ENCODE measurements around the gene GRIN2D. TPM values are rescaled to one million over a fixed set of nuclear protein-coding genes. Genes with fewer than 3 reads are reported as not detected.

GRIN2D gene
- total RNA-seq, 2 experiments from 2014 or later = 0.07 TPM

DNA sequence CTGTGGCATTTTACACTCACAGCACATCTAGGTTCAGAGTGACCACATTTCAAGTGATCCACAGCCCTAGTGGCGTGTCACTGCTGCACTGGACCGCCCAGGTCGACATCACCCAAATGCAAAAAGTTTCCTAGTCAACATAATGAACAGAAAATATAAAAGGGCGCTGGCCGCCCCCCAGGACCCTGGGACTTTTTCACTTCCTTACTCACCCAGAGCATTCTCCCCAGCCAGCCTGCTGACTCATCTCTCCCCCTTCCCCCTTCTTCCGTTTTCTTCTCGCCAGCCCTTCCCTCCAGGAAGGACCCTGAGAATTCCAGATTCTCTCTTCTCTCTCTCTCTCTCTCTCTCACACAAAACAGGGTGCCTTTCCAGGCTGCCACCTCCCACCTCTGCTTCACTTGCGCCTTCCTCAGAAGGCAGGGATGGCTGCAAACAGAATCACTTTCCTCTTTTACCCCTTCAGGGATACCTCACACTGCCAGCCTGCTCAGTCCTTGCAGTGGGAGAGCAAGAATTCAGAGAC, 31.3 kb downstream of the GRIN2D start:
- no peaks in the 10 kb centered on the region for H3K36me3 Mint-ChIP-seq
- no peak overlapping the region for H3K4me3 Mint-ChIP-seq
- no peak overlapping the region for H3K27ac Mint-ChIP-seq
- intact Hi-C loops (cut with micrococcal nuclease) = no loop called here
- CTCF ChIA-PET = no interaction called here
- POLR2A ChIA-PET = no interaction called here
- no peak for DNase-seq
- H3K9me3 Mint-ChIP-seq = no peaks in the 10 kb centered on the region
- H3K4me1 Mint-ChIP-seq (ENCODE audit: low read depth) = peaks cover 6% of the 10 kb centered on the region
- H3K27me3 Mint-ChIP-seq = no peaks in the 10 kb centered on the region

DNA sequence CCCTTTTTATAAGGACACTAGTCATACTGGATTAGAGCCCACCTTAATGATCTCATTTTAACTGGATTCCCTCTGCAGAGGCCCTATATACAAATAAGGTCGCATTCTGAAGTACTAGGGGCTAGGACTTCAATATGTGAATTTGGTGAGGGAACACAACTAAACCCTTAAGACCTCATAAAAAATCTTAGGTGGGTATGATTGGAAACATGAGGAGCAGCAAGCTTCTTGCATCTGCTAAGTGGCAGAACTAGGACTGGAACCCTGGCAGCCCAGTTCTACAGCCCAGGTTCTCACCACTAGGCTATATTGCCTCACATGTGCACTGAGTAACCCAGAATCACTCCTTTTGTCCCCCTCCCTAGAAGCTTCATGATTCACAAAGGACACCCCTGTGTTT, 35.2 kb downstream of the GRIN2D start:
- H3K9me3 Mint-ChIP-seq = no peaks in the 10 kb centered on the region
- intact Hi-C loops (cut with micrococcal nuclease) = no loop called here
- no peak for DNase-seq
- peaks cover 6% of the 10 kb centered on the region for H3K4me1 Mint-ChIP-seq (ENCODE audit: low read depth)
- no peaks in the 10 kb centered on the region for H3K36me3 Mint-ChIP-seq
- no peak overlapping the region for H3K4me3 Mint-ChIP-seq
- no peaks in the 10 kb centered on the region for H3K27me3 Mint-ChIP-seq
- CTCF ChIA-PET = no interaction called here
- no peak overlapping the region for H3K27ac Mint-ChIP-seq
- POLR2A ChIA-PET = no interaction called here

DNA sequence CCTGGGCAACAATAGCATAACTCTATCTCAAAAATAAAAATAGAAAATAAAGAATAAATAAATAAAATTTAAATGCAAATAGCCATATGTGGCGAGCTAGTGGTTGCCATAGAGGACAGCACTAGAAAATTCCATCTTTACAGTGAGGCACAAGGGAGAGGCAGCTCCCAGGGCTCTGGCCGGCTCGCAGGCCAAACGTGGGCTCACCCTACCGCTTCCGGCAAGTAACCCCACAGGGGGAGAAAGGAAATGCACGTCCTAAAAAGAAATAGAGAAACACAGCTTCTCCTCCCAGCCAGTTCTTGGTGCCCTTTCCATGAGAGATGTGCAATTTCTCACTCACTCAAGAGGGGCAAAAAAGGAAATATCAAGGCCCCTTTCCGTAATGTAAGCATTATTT, 39.9 kb downstream of the GRIN2D start:
- H3K36me3 Mint-ChIP-seq = no peaks in the 10 kb centered on the region
- H3K9me3 Mint-ChIP-seq = no peaks in the 10 kb centered on the region
- POLR2A ChIA-PET = no interaction called here
- no peak overlapping the region for H3K27ac Mint-ChIP-seq
- no peak overlapping the region for H3K4me3 Mint-ChIP-seq
- no peak for DNase-seq
- CTCF ChIA-PET = interaction anchor here (0.6 to 1.2 kb wide), 3 partner anchors 25 to 409 kb away, joined by 3 to 4 read pairs (median 3); partner anchors contain the start of gene KDELR1
- intact Hi-C loops (cut with micrococcal nuclease) = no loop called here
- no peaks in the 10 kb centered on the region for H3K4me1 Mint-ChIP-seq (ENCODE audit: low read depth)
- peaks cover 4% of the 10 kb centered on the region for H3K27me3 Mint-ChIP-seq

GRCh38 chr19:48436586-48436985, 43.1 kb downstream of the GRIN2D start:
- H3K27me3 Mint-ChIP-seq = peaks cover 9% of the 10 kb centered on the region
- CTCF ChIA-PET = no interaction called here
- H3K36me3 Mint-ChIP-seq = no peaks in the 10 kb centered on the region
- no peaks in the 10 kb centered on the region for H3K4me1 Mint-ChIP-seq (ENCODE audit: low read depth)
- DNase-seq = no peak
- POLR2A ChIA-PET = no interaction called here
- H3K27ac Mint-ChIP-seq = no peak overlapping the region
- no peak overlapping the region for H3K4me3 Mint-ChIP-seq
- intact Hi-C loops (cut with micrococcal nuclease) = no loop called here
- H3K9me3 Mint-ChIP-seq = no peaks in the 10 kb centered on the region

DNA sequence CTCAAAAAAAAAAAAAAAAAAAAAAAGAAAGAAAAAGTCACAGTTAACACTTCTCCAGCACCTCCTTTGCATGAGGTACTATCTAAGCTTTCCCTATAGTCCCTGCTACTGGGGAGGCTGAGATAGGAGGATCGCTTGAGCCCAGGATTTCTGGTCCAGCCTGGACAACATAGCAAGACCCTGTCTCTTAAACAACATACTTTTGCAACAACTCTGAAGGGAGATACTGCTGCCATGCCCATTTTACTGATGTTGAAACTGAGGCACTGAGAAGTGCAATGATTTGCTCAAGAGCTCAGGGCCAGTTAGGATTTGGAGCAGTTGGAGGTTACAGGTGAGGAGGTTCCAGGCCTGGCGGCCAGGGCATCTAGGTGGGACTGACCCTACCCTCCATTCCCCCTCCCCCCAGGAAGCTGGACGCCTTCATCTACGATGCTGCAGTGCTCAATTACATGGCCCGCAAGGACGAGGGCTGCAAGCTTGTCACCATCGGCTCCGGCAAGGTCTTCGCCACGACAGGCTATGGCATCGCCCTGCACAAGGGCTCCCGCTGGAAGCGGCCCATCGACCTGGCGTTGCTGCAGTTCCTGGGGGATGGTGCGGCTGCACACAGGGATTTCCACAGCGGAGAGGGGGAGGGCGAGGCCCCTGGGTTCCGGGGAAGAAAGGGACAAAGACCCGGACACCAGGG, 48.0 kb downstream of the GRIN2D start:
- H3K27ac Mint-ChIP-seq = no peak overlapping the region
- H3K27me3 Mint-ChIP-seq = peaks cover 21% of the 10 kb centered on the region
- CTCF ChIA-PET = no interaction called here
- POLR2A ChIA-PET = no interaction called here
- intact Hi-C loops (cut with micrococcal nuclease) = no loop called here
- peaks cover 14% of the 10 kb centered on the region for H3K4me1 Mint-ChIP-seq (ENCODE audit: low read depth)
- peaks cover 2% of the 10 kb centered on the region for H3K36me3 Mint-ChIP-seq
- no peaks in the 10 kb centered on the region for H3K9me3 Mint-ChIP-seq
- peak overlapping the region; percentile 9 for H3K4me3 Mint-ChIP-seq
- no peak for DNase-seq

- Mint-ChIP-seq H3K4me3 (no peak overlapping the region), H3K36me3 (peaks cover 3% of the 10 kb centered on the region), H3K9me3 (no peaks in the 10 kb centered on the region), H3K4me1 (ENCODE audit: low read depth) (peaks cover 19% of the 10 kb centered on the region), H3K27ac (no peak overlapping the region), H3K27me3 (peaks cover 21% of the 10 kb centered on the region)
- ChIA-PET CTCF (interaction anchor here (1.1 kb wide), 1 partner anchor 91 kb away, joined by 4 read pairs; no protein-coding TSS in a partner anchor), POLR2A (no interaction called here)
- no peak for DNase-seq
- intact Hi-C loops (cut with micrococcal nuclease) = no loop called here
Measured at GRCh38 chr19:48442116-48443035, 48.9 kb downstream of the GRIN2D start.

GRCh38 chr19:48443256-48443655, 49.8 kb downstream of the GRIN2D start:
- CTCF ChIA-PET = interaction anchor here (1.0 to 1.1 kb wide), 2 partner anchors 92 to 141 kb away, joined by 3 to 4 read pairs; no protein-coding TSS in a partner anchor
- H3K36me3 Mint-ChIP-seq = peaks cover 12% of the 10 kb centered on the region

More at GRCh38 chr19:48443256-48443655, 49.8 kb downstream of the GRIN2D start:
- H3K4me3 Mint-ChIP-seq = no peak overlapping the region
- H3K9me3 Mint-ChIP-seq = no peaks in the 10 kb centered on the region
- no peak overlapping the region for H3K27ac Mint-ChIP-seq
- intact Hi-C loops (cut with micrococcal nuclease) = no loop called here
- POLR2A ChIA-PET = no interaction called here
- peaks cover 19% of the 10 kb centered on the region for H3K27me3 Mint-ChIP-seq
- no peak for DNase-seq
- H3K4me1 Mint-ChIP-seq (ENCODE audit: low read depth) = peaks cover 25% of the 10 kb centered on the region

Other genes with a start within 250 kb of the GRIN2D start
- 100 to 1,000 TPM; 174 TPM for gene LIG1, start 223.3 kb upstream of the GRIN2D start, total RNA-seq
- 1 to 10 TPM; 7.4 to 8.0 TPM for gene ZSWIM9, start 223.0 kb upstream of the GRIN2D start, total RNA-seq
- 100 to 1,000 TPM; 152 TPM for gene CARD8, start 137.8 kb upstream of the GRIN2D start, total RNA-seq
- gene ZNF114, start 123.6 kb upstream of the GRIN2D start, total RNA-seq = under 1 TPM; 0.29 to 0.31 TPM
- gene EMP3, start 68.1 kb upstream of the GRIN2D start, total RNA-seq = 100 to 1,000 TPM; 168 to 179 TPM
- 10 to 100 TPM; 17.1 to 17.9 TPM for gene TMEM143, start 29.7 kb upstream of the GRIN2D start, total RNA-seq
- gene SYNGR4, start 29.3 kb upstream of the GRIN2D start, total RNA-seq = under 1 TPM in 1 of 2 experiments, not detected in 1; 0.21 TPM
- gene KDELR1, start 2.1 kb upstream of the GRIN2D start, total RNA-seq = 10 to 100 TPM; 82.9 to 88.1 TPM
- 10 to 100 TPM; 38.8 to 45.3 TPM for gene GRWD1, start 52.3 kb downstream of the GRIN2D start, total RNA-seq
- gene KCNJ14, start 61.9 kb downstream of the GRIN2D start, total RNA-seq = 1 to 10 TPM; 1.2 TPM
- gene CYTH2, start 75.7 kb downstream of the GRIN2D start, total RNA-seq = 10 to 100 TPM; 31.5 to 33.6 TPM
- gene LMTK3, start 118.2 kb downstream of the GRIN2D start, total RNA-seq = 1 to 10 TPM; 3.6 to 3.8 TPM
- not detected for gene SULT2B1, start 158.5 kb downstream of the GRIN2D start, total RNA-seq
- not detected for gene SPACA4, start 213.1 kb downstream of the GRIN2D start, total RNA-seq
- gene FAM83E, start 221.4 kb downstream of the GRIN2D start, total RNA-seq = 1 to 10 TPM; 2.2 to 2.4 TPM
- gene RPL18, start 225.5 kb downstream of the GRIN2D start, total RNA-seq = 1,000 to 10,000 TPM; 2,095 to 2,140 TPM
- gene SPHK2, start 225.8 kb downstream of the GRIN2D start, total RNA-seq = 10 to 100 TPM; 24.1 to 24.6 TPM
- 10 to 100 TPM in 1 of 2 experiments, 1 to 10 TPM in 1; 8.3 to 10.4 TPM for gene DBP, start 243.7 kb downstream of the GRIN2D start, total RNA-seq

Data from activated CD4-positive, alpha-beta memory T cell treated with anti-CD3 and anti-CD28 coated beads for 36 hours (primary cell).